WTC11 (cell line): ENCODE measurements around the gene CMBL. TPM values are rescaled to one million over a fixed set of nuclear protein-coding genes. Genes with fewer than 3 reads are reported as not detected.

Experiments
- ATAC-seq: fragments of 200-7000 bp; cut with Tn5 transposase; 2 replicates; pipeline ENCODE4 v1.10.0; 2021; ENCODE audit warnings: mild to moderate bottlenecking, moderate library complexity
- CTCF ChIA-PET: fragments of 300-600 bp; sonication (Branson Sonifier 250); formaldehyde crosslinking; loops from one replicate; lab custom pipeline; 2021; ENCODE audit warnings: antibody characterized with exemption; lab: Charles Lee
- POLR2A ChIA-PET: fragments of 350-600 bp; sonication (Branson Sonifier 250); formaldehyde crosslinking; loops from one replicate; lab custom pipeline; 2021; ENCODE audit warnings: antibody characterized with exemption; lab: Charles Lee
- DNase-seq: peaks from one replicate; pipeline ENCODE4 v3.0.0; 2021; ENCODE audit warnings: low spot score
- H3K27ac Mint-ChIP-seq: 2 replicates; pipeline ENCODE4 v1.8.0; 2021; ENCODE audit warnings: mixed read lengths
- H3K27me3 Mint-ChIP-seq: 2 replicates; pipeline ENCODE4 v1.8.0; 2021; ENCODE audit warnings: low read depth, mild to moderate bottlenecking, moderate library complexity, mixed read lengths
- H3K36me3 Mint-ChIP-seq: 2 replicates; pipeline ENCODE4 v1.8.0; 2021; ENCODE audit warnings: mixed read lengths
- H3K4me1 Mint-ChIP-seq: 2 replicates; pipeline ENCODE4 v1.8.0; 2022; ENCODE audit warnings: mixed read lengths
- H3K4me3 Mint-ChIP-seq: 2 replicates; pipeline ENCODE4 v1.8.0; 2021; ENCODE audit warnings: mild to moderate bottlenecking, moderate library complexity, mixed read lengths
- H3K9me3 Mint-ChIP-seq: 2 replicates; pipeline ENCODE4 v1.8.0; 2021; ENCODE audit warnings: mixed read lengths
- ELF4 ChIP-seq: sonication (generic); formaldehyde crosslinking; IDR thresholded peaks from 2 replicates; pipeline ENCODE4 v1.8.1; 2022; ENCODE audit warnings: low read depth, mild to moderate bottlenecking, moderate library complexity, missing genetic modification reagents
- EMX1 ChIP-seq: fragments of 250-450 bp; sonication (Bioruptor Pico); IDR thresholded peaks from 2 replicates; pipeline ENCODE4 v1.8.0; 2021; ENCODE audit warnings: mild to moderate bottlenecking
- FOXK1 ChIP-seq: sonication (generic); formaldehyde crosslinking; IDR thresholded peaks from 2 replicates; pipeline ENCODE4 v1.8.0; 2022; ENCODE audit warnings: mild to moderate bottlenecking, moderate library complexity, missing genetic modification reagents
- GRHL2 ChIP-seq: fragments of 250-450 bp; sonication (Bioruptor Pico); IDR thresholded peaks from 2 replicates; pipeline ENCODE4 v1.8.0; 2022; ENCODE audit warnings: mild to moderate bottlenecking, moderate library complexity; ENCODE audit not compliant: insufficient replicate concordance, severe bottlenecking
- GTF2I ChIP-seq: fragments of 250-450 bp; sonication (Bioruptor Pico); conservative IDR thresholded peaks from 2 replicates; pipeline ENCODE4 v1.4.0; 2021; ENCODE audit warnings: mild to moderate bottlenecking
- JUN ChIP-seq: sonication (generic); formaldehyde crosslinking; IDR thresholded peaks from 2 replicates; pipeline ENCODE4 v1.8.0; 2023; ENCODE audit warnings: mild to moderate bottlenecking, missing genetic modification reagents
- MXD4 ChIP-seq: fragments of 250-450 bp; sonication (Bioruptor Pico); IDR thresholded peaks from 2 replicates; pipeline ENCODE4 v1.8.0; 2021; ENCODE audit warnings: mild to moderate bottlenecking, moderate library complexity, borderline replicate concordance
- MYBL2 ChIP-seq: sonication (generic); formaldehyde crosslinking; IDR thresholded peaks from 2 replicates; pipeline ENCODE4 v1.8.1; 2023; ENCODE audit warnings: mild to moderate bottlenecking, moderate library complexity, missing genetic modification reagents
- NFYB ChIP-seq: sonication (generic); formaldehyde crosslinking; conservative IDR thresholded peaks from 2 replicates; pipeline ENCODE4 v1.8.0; 2022; ENCODE audit warnings: low read depth, missing genetic modification reagents
- NR2C2 ChIP-seq: sonication (generic); formaldehyde crosslinking; IDR thresholded peaks from 2 replicates; pipeline ENCODE4 v1.8.0; 2022; ENCODE audit warnings: mild to moderate bottlenecking, missing genetic modification reagents
- NR3C1 ChIP-seq: sonication (generic); formaldehyde crosslinking; conservative IDR thresholded peaks from 2 replicates; pipeline ENCODE4 v1.8.1; 2023; ENCODE audit warnings: low read depth, mild to moderate bottlenecking, missing genetic modification reagents
- total RNA-seq: library from RNA; stranded (reverse); gene quantifications from 3 replicates; pipeline ENCODE4 v1.2.3, GENCODE V29; 2021
- TF ChIP-seq, protein P1 (sequence below): sonication (generic); formaldehyde crosslinking; IDR thresholded peaks from 2 replicates; pipeline ENCODE4 v1.8.1; 2023; ENCODE audit warnings: mild to moderate bottlenecking, missing genetic modification reagents, moderate library complexity
- TF ChIP-seq, protein P2 (sequence below): sonication (generic); formaldehyde crosslinking; IDR thresholded peaks from 2 replicates; pipeline ENCODE4 v1.8.0; 2022; ENCODE audit warnings: mild to moderate bottlenecking, missing genetic modification reagents
- TF ChIP-seq, protein P3 (sequence below): sonication (generic); formaldehyde crosslinking; IDR thresholded peaks from 2 replicates; pipeline ENCODE4 v1.8.1; 2022; ENCODE audit warnings: mild to moderate bottlenecking, moderate library complexity, missing genetic modification reagents
- TF ChIP-seq, protein P4 (sequence below): sonication (generic); formaldehyde crosslinking; IDR thresholded peaks from 2 replicates; pipeline ENCODE4 v1.8.0; 2022; ENCODE audit warnings: mild to moderate bottlenecking, missing genetic modification reagents
- TF ChIP-seq, protein P5 (sequence below): fragments of 200-600 bp; IDR thresholded peaks from 2 replicates; pipeline ENCODE4 v1.8.0; 2022; ENCODE audit warnings: antibody characterized with exemption
- TF ChIP-seq, protein P6 (sequence below): fragments of 250-450 bp; sonication (Bioruptor Pico); IDR thresholded peaks from 2 replicates; pipeline ENCODE4 v1.9.0; 2021; ENCODE audit warnings: mild to moderate bottlenecking, borderline replicate concordance
- TF ChIP-seq, protein P7 (sequence below): fragments of 250-450 bp; sonication (Bioruptor Pico); IDR thresholded peaks from 2 replicates; pipeline ENCODE4 v1.9.0; 2021; ENCODE audit warnings: moderate library complexity, mild to moderate bottlenecking, inconsistent platforms, borderline replicate concordance

Gene CMBL
- total RNA-seq, 1 experiment from 2014 or later, result 34.0 TPM

DNA sequence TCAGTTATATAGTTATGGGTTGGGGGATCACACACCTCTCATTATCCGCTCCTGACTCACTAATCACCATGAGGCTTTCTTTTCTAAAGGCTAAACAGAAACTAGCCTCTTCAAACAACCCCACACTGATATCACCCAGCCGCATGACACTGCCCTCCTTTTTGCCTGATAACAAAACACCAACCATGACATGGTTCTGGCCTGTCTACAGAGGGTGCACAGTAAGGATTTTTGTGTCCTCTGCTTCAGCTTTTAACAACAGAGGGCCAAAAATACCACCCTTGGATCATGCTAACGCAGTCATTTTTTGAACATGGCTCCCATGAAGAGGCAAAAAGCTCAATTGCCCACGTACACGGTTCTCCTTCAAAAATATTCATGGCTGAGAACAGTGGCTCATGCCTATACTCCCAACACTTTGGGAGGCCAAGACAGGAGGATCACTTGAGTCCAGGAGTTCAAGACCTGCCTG lies 4.0 kb downstream of the CMBL start (continued):
- TF ChIP-seq, protein P1, sequence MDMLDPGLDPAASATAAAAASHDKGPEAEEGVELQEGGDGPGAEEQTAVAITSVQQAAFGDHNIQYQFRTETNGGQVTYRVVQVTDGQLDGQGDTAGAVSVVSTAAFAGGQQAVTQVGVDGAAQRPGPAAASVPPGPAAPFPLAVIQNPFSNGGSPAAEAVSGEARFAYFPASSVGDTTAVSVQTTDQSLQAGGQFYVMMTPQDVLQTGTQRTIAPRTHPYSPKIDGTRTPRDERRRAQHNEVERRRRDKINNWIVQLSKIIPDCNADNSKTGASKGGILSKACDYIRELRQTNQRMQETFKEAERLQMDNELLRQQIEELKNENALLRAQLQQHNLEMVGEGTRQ (CRISPR knock-in tag), result no peak
- TF ChIP-seq GRHL2 (CRISPR knock-in tag) (no peak), GTF2I (no peak), NR3C1 (CRISPR knock-in tag) (no peak)

DNA sequence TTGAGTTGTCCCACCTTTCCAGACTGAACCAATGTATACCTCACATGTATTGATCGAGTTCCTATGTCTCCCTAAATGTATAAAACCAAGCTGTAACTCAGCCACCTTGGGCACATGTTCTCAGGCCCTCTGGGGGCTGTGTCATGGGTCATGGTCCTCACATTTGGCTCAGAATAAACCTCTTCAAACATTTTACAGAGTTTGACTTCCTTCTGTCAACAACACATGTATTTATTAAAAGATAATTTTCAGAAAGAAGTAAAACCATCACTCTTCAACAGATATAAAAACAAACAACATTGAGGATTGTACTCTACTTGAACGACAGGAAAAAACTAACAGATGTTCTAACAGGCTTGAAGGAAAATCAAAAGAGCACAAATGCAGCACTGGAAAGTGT lies 4.5 kb downstream of the CMBL start:
- Mint-ChIP-seq H3K4me1 (peaks cover 20% of the 10 kb centered on the region), H3K4me3 (no peak overlapping the region), H3K9me3 (peaks cover 26% of the 10 kb centered on the region)
- CTCF ChIA-PET, result interaction anchor here (5.1 kb wide), 1 partner anchor 19 kb away, joined by 17 read pairs; no protein-coding TSS in a partner anchor
- DNase-seq (no peak), ATAC-seq (no peak)
- TF ChIP-seq JUN (CRISPR knock-in tag), result no peak
- no peak for TF ChIP-seq EMX1
- TF ChIP-seq, protein P2, sequence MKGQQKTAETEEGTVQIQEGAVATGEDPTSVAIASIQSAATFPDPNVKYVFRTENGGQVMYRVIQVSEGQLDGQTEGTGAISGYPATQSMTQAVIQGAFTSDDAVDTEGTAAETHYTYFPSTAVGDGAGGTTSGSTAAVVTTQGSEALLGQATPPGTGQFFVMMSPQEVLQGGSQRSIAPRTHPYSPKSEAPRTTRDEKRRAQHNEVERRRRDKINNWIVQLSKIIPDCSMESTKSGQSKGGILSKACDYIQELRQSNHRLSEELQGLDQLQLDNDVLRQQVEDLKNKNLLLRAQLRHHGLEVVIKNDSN (CRISPR knock-in tag), result no peak
- TF ChIP-seq ELF4 (CRISPR knock-in tag), result no peak
- TF ChIP-seq, all 79 proteins: peak for 0
- H3K36me3 Mint-ChIP-seq, result peaks cover 32% of the 10 kb centered on the region
- no peak overlapping the region for H3K27ac Mint-ChIP-seq
- POLR2A ChIA-PET, result no interaction called here
- H3K27me3 Mint-ChIP-seq, result peaks cover 10% of the 10 kb centered on the region

DNA sequence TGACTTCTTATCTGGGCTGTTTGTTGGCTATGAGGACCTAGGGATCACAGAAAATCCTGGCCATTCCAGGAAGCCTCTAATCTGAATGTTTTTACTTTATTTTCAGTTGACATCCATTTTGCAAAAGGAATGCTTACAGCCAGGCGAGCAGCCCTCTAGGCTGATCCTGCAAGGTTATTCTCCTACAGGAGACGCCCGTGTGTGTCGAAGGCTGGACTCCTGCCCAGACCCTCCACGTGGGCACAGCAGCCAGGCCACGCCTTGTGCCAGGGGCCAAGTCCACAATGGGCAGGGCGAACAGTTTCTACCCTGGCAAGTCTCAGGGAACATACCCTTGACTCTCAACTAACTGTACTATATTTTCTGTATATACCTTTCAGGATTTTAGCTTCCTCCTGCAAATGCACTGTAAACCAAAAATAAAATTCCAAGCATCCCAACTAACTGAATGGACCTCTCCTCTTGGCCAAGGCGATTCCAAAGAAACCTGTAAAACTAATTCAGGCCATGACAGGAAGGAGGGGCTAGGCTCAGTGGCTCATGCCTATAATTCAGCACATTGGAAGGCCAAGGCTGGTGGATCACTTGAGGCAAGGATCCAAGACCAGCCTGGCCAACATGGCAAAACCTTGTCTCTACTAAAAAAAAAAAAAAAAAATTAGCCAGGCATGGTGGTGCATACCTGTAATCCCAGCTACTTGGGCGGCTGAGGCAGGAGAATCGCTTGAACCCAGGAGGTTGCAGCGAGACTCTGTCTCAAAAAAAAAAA lies 5.7 kb downstream of the CMBL start:
- CTCF ChIA-PET, result interaction anchor here (5.1 kb wide), 1 partner anchor 18 kb away, joined by 17 read pairs; no protein-coding TSS in a partner anchor

More for the DNA sequence above, 5.7 kb downstream of the CMBL start:
- peaks cover 6% of the 10 kb centered on the region for H3K27me3 Mint-ChIP-seq
- ATAC-seq, result no peak
- H3K36me3 Mint-ChIP-seq, result peaks cover 32% of the 10 kb centered on the region
- POLR2A ChIA-PET, result no interaction called here
- peaks cover 26% of the 10 kb centered on the region for H3K9me3 Mint-ChIP-seq
- peaks cover 25% of the 10 kb centered on the region for H3K4me1 Mint-ChIP-seq
- no peak for TF ChIP-seq MXD4 (CRISPR knock-in tag)
- TF ChIP-seq, protein P3, sequence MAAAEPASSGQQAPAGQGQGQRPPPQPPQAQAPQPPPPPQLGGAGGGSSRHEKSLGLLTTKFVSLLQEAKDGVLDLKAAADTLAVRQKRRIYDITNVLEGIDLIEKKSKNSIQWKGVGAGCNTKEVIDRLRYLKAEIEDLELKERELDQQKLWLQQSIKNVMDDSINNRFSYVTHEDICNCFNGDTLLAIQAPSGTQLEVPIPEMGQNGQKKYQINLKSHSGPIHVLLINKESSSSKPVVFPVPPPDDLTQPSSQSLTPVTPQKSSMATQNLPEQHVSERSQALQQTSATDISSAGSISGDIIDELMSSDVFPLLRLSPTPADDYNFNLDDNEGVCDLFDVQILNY (CRISPR knock-in tag), result no peak
- TF ChIP-seq FOXK1, result no peak
- TF ChIP-seq, protein P4, sequence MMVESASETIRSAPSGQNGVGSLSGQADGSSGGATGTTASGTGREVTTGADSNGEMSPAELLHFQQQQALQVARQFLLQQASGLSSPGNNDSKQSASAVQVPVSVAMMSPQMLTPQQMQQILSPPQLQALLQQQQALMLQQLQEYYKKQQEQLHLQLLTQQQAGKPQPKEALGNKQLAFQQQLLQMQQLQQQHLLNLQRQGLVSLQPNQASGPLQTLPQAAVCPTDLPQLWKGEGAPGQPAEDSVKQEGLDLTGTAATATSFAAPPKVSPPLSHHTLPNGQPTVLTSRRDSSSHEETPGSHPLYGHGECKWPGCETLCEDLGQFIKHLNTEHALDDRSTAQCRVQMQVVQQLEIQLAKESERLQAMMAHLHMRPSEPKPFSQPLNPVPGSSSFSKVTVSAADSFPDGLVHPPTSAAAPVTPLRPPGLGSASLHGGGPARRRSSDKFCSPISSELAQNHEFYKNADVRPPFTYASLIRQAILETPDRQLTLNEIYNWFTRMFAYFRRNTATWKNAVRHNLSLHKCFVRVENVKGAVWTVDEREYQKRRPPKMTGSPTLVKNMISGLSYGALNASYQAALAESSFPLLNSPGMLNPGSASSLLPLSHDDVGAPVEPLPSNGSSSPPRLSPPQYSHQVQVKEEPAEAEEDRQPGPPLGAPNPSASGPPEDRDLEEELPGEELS (CRISPR knock-in tag), result no peak
- TF ChIP-seq, protein P5, sequence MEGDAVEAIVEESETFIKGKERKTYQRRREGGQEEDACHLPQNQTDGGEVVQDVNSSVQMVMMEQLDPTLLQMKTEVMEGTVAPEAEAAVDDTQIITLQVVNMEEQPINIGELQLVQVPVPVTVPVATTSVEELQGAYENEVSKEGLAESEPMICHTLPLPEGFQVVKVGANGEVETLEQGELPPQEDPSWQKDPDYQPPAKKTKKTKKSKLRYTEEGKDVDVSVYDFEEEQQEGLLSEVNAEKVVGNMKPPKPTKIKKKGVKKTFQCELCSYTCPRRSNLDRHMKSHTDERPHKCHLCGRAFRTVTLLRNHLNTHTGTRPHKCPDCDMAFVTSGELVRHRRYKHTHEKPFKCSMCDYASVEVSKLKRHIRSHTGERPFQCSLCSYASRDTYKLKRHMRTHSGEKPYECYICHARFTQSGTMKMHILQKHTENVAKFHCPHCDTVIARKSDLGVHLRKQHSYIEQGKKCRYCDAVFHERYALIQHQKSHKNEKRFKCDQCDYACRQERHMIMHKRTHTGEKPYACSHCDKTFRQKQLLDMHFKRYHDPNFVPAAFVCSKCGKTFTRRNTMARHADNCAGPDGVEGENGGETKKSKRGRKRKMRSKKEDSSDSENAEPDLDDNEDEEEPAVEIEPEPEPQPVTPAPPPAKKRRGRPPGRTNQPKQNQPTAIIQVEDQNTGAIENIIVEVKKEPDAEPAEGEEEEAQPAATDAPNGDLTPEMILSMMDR, result no peak
- TF ChIP-seq, protein P6, sequence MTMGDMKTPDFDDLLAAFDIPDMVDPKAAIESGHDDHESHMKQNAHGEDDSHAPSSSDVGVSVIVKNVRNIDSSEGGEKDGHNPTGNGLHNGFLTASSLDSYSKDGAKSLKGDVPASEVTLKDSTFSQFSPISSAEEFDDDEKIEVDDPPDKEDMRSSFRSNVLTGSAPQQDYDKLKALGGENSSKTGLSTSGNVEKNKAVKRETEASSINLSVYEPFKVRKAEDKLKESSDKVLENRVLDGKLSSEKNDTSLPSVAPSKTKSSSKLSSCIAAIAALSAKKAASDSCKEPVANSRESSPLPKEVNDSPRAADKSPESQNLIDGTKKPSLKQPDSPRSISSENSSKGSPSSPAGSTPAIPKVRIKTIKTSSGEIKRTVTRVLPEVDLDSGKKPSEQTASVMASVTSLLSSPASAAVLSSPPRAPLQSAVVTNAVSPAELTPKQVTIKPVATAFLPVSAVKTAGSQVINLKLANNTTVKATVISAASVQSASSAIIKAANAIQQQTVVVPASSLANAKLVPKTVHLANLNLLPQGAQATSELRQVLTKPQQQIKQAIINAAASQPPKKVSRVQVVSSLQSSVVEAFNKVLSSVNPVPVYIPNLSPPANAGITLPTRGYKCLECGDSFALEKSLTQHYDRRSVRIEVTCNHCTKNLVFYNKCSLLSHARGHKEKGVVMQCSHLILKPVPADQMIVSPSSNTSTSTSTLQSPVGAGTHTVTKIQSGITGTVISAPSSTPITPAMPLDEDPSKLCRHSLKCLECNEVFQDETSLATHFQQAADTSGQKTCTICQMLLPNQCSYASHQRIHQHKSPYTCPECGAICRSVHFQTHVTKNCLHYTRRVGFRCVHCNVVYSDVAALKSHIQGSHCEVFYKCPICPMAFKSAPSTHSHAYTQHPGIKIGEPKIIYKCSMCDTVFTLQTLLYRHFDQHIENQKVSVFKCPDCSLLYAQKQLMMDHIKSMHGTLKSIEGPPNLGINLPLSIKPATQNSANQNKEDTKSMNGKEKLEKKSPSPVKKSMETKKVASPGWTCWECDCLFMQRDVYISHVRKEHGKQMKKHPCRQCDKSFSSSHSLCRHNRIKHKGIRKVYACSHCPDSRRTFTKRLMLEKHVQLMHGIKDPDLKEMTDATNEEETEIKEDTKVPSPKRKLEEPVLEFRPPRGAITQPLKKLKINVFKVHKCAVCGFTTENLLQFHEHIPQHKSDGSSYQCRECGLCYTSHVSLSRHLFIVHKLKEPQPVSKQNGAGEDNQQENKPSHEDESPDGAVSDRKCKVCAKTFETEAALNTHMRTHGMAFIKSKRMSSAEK (CRISPR knock-in tag), result no peak
- TF ChIP-seq, protein P7, sequence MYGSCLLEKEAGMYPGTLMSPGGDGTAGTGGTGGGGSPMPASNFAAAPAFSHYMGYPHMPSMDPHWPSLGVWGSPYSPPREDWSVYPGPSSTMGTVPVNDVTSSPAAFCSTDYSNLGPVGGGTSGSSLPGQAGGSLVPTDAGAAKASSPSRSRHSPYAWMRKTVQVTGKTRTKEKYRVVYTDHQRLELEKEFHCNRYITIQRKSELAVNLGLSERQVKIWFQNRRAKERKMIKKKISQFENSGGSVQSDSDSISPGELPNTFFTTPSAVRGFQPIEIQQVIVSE (CRISPR knock-in tag), result no peak
- no peak for TF ChIP-seq GTF2I
- no peak for TF ChIP-seq NFYB (CRISPR knock-in tag)
- no peak for TF ChIP-seq NR2C2 (CRISPR knock-in tag)
- TF ChIP-seq MYBL2, result no peak
- no peak overlapping the region for H3K4me3 Mint-ChIP-seq
- no peak overlapping the region for H3K27ac Mint-ChIP-seq
- no peak for DNase-seq
